Right cardiac atrium (tissue), 5 donors: ENCODE measurements around the gene PITPNM1. TPM values are rescaled to one million over a fixed set of nuclear protein-coding genes. Genes with fewer than 3 reads are reported as not detected.
"Not testable (repeated sequence)": the region's sequence is repeated elsewhere in the genome, so short reads cannot be mapped to it uniquely, and the experiment has no call there.

Source experiments
- ATAC-seq, 2 donors: fragments of 200-7000 bp; cut with Tn5 transposase; one replicate each; pipeline versions ENCODE4 v1.8.0 to v1.9.1; 2020; ENCODE audit warnings: moderate library complexity in 2 of 2, mild to moderate bottlenecking in 1 of 2
- DNase-seq, 3 donors: peaks; one replicate each; pipeline ENCODE4 v3.0.0-alpha.2; 2020
- H3K27ac ChIP-seq: one replicate; pipeline ENCODE4 v1.5.1; 2013; ENCODE audit warnings: mild to moderate bottlenecking, low read length, control low read depth, moderate library complexity
- H3K27me3 ChIP-seq: one replicate; pipeline ENCODE4 v1.6.1; 2013; ENCODE audit not compliant: control insufficient read depth, insufficient read depth
- H3K4me1 ChIP-seq: one replicate; pipeline ENCODE4 v1.6.1; 2013; ENCODE audit warnings: low read length; ENCODE audit not compliant: control insufficient read depth, insufficient read depth
- H3K4me3 ChIP-seq: one replicate; pipeline ENCODE4 v1.5.1; 2013; ENCODE audit warnings: low read length, control low read depth
- H3K9me3 ChIP-seq: one replicate; pipeline ENCODE4 v1.6.1; 2013; ENCODE audit warnings: low read length; ENCODE audit not compliant: control insufficient read depth
- WGBS: extraction: QIAGEN DNeasy Blood & Tissue Kit; methylation state at CpG from one replicate; pipeline ENCODE4 v1.1.7; 2013; 5-methylcytosine and 5-hydroxymethylcytosine counted together
- intact Hi-C, 4 donors: fragments of 100-400 bp; cut with DNase I; formaldehyde crosslinking; loops; one replicate each; pipeline versions ENCODE4 v1.11.0 to v1.14.0; 2022 to 2023
- polyA plus RNA-seq: library from polyadenylated mRNA; stranded (reverse); fragments of 200-250 nt; gene quantifications from one replicate; pipeline ENCODE4 v1.2.3, GENCODE V29; 2013
- total RNA-seq, 4 donors: library from RNA; stranded (reverse); fragmentation: NEBNext Ultra II Directional; extraction: Animal tissue kit (Norgen Biotek cat#: 25700); gene quantifications; one replicate each; pipeline ENCODE4 v1.2.1, GENCODE V29; 2021
- donor health status: healthy with polysubstance abuse.
- donor health status: DM: no; HTN: yes; CAD: no.
- donor health status: DM: no; HTN: no; CAD: no.
- donor health status: DM: no; HTN: yes; CAD: no; lungs with severe emphysema.
- donor health status: DM: yes; HTN: yes; CAD: no.

The PITPNM1 gene
- total and polyA plus RNA-seq, 5 donors, result 13.7 to 26.3 (median 22.7) TPM

DNA sequence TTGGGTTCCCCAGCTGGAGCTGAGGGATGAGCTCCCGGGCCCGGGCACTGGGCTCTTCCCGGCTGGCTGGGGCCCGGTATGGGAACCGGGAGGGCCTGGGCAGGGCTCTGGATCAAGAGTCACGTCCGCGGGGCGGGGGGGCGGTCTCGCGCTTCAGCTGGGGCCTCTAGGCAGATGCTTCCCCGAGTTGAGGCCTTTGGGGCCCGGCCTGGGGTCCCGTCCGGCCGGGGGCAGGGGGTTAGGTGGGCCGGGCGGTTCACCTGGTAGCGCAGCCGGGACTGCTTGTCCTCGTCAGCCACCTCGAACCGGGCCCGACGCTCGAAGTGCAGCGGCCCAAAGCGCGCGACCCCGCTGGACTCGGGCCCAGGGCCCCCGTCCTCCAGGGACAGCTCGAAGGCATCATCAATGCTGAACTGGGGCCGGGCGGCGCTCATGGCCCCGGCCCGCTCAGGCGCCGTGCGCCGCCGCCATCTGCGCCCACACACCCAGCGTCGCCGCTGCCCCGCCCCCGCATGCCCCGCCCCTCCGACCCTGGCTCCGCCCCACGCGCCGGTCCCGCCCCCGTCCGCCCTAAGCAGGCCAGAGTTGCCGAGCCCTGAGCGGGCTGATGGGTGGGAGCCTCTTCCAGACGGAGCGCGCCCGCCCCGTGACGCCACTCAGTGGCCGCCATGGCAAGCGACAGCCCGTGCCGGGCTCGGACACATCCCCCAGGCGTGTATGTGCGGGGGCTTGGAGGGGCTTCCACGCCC, 36.2 kb downstream of the PITPNM1 start, which contains the start of gene TMEM134:
TSS of gene TMEM134 (minus strand) at position 493 of the 749 bp plus-strand sequence. CDS start at position 434, 59 bp downstream.
- peaks cover 3% of the 10 kb centered on the region for H3K4me1 ChIP-seq
- H3K27ac ChIP-seq, result peak within 1 kb of the TSS; percentile 79
- peak within 1 kb of the TSS; percentile 75 for H3K4me3 ChIP-seq
- under 1% methylated on average over 76 of the region's 76 CpGs for WGBS
- DNase-seq (peak; percentile 94 to 97 (median 97)), ATAC-seq (peak; percentile 92 to 94)
- H3K9me3 ChIP-seq, result no peaks in the 10 kb centered on the region
- intact Hi-C loops, result loop anchor here in 2 of 4 donors (5.0 to 10.0 kb wide), 2 partner anchors 54 to 67 kb away; partner anchors contain the start of genes CARNS1 (in 1 of the 2), PPP1CA (in 1 of the 2) and TBC1D10C (in 1 of the 2)
- no peaks in the 10 kb centered on the region for H3K27me3 ChIP-seq

DNA sequence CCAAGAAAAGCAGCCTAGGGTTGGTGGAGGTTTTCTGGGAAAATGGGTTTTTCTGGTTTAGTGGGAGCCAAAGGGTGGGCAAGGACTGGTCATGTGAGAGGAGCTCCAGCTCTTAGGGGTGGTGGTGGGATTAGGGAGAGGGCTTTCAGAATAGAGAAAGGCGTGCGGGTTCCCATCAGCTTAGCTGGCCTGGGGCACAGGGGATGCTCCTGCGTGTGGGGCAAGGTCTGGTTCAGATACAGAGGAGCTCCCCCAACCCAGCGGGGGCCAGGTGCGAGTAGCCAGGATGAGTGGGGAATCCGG, 36.8 kb downstream of the PITPNM1 start:
- peaks cover 3% of the 10 kb centered on the region for H3K4me1 ChIP-seq
- 5% methylated on average over 6 of the region's 6 CpGs for WGBS
- ATAC-seq, result no peak

GRCh38 chr11:67468056-67468455, 37.1 kb downstream of the PITPNM1 start:
- H3K9me3 ChIP-seq, result no peaks in the 10 kb centered on the region
- DNase-seq, result peak; percentile 35 to 62 (median 56)
- WGBS, result 22% methylated on average over 5 of the region's 5 CpGs
- no peak for ATAC-seq
- H3K4me3 ChIP-seq, result peak overlapping the region; percentile 75
- no peaks in the 10 kb centered on the region for H3K27me3 ChIP-seq
- no peak overlapping the region for H3K27ac ChIP-seq
- intact Hi-C loops, result loop anchor here in 2 of 4 donors (5.0 to 10.0 kb wide), 2 partner anchors 53 to 66 kb away; partner anchors contain the start of genes CARNS1 (in 1 of the 2), PPP1CA (in 1 of the 2) and TBC1D10C (in 1 of the 2)
- peaks cover 3% of the 10 kb centered on the region for H3K4me1 ChIP-seq

More for the DNA sequence above, 36.8 kb downstream of the PITPNM1 start:
- Histone ChIP-seq H3K27ac (peak overlapping the region; percentile 64), H3K27me3 (no peaks in the 10 kb centered on the region), H3K4me3 (peak overlapping the region; percentile 75), H3K9me3 (no peaks in the 10 kb centered on the region)
- intact Hi-C loops, result loop anchor here in 2 of 4 donors (5.0 to 10.0 kb wide), 2 partner anchors 54 to 66 kb away; partner anchors contain the start of genes CARNS1 (in 1 of the 2), PPP1CA (in 1 of the 2) and TBC1D10C (in 1 of the 2)
- no peak for DNase-seq

GRCh38 chr11:67466962-67467771, 38.0 kb downstream of the PITPNM1 start:
- Histone ChIP-seq H3K9me3 (no peaks in the 10 kb centered on the region), H3K27ac (no peak overlapping the region), H3K4me1 (peaks cover 3% of the 10 kb centered on the region), H3K4me3 (no peak overlapping the region), H3K27me3 (no peaks in the 10 kb centered on the region)
- 74% methylated on average over 11 of the region's 11 CpGs for WGBS
- no peak for ATAC-seq
- intact Hi-C loops, result loop anchor here in 2 of 4 donors (5.0 to 10.0 kb wide), 2 partner anchors 52 to 65 kb away; partner anchors contain the start of genes CARNS1 (in 1 of the 2), PPP1CA (in 1 of the 2) and TBC1D10C (in 1 of the 2)
- peak; percentile 20 to 61 (median 55) for DNase-seq

GRCh38 chr11:67466367-67466766, 38.8 kb downstream of the PITPNM1 start:
- no peak overlapping the region for H3K27ac ChIP-seq
- ATAC-seq (no peak), DNase-seq (peak; percentile 20 to 72 (median 56))
- H3K4me3 ChIP-seq, result no peak overlapping the region
- no peaks in the 10 kb centered on the region for H3K9me3 ChIP-seq
- 76% methylated on average over 5 of the region's 5 CpGs for WGBS
- intact Hi-C loops, result loop anchor here in 2 of 4 donors (5.0 to 10.0 kb wide), 2 partner anchors 52 to 64 kb away; partner anchors contain the start of genes CARNS1 (in 1 of the 2), PPP1CA (in 1 of the 2) and TBC1D10C (in 1 of the 2)
- H3K27me3 ChIP-seq, result no peaks in the 10 kb centered on the region
- peaks cover 3% of the 10 kb centered on the region for H3K4me1 ChIP-seq

GRCh38 chr11:67465530-67465929, 39.6 kb downstream of the PITPNM1 start:
- peak in 2 of 3 donors; percentile 40 to 43 for DNase-seq
- H3K27ac ChIP-seq, result peak overlapping the region; percentile 87
- intact Hi-C loops, result loop anchor here in 2 of 4 donors (5.0 to 10.0 kb wide), 2 partner anchors 51 to 63 kb away; partner anchors contain the start of genes CARNS1 (in 1 of the 2), PPP1CA (in 1 of the 2) and TBC1D10C (in 1 of the 2)
- H3K27me3 ChIP-seq, H3K9me3 ChIP-seq, ATAC-seq, H3K4me1 ChIP-seq, H3K4me3 ChIP-seq: not testable (repeated sequence)
- 76% methylated on average over 2 of the region's 2 CpGs for WGBS

- WGBS, result 59% methylated on average over 3 of the region's 3 CpGs
- ATAC-seq (no peak), DNase-seq (peak in 1 of 3 donors; percentile 7)
- H3K9me3 ChIP-seq, result no peaks in the 10 kb centered on the region
- intact Hi-C loops, result loop anchor here in 2 of 4 donors (5.0 to 10.0 kb wide), 2 partner anchors 50 to 63 kb away; partner anchors contain the start of genes CARNS1 (in 1 of the 2), PPP1CA (in 1 of the 2) and TBC1D10C (in 1 of the 2)
- H3K4me3 ChIP-seq, result peak overlapping the region; percentile 42
- H3K4me1 ChIP-seq, result peaks cover 3% of the 10 kb centered on the region
- H3K27me3 ChIP-seq, result no peaks in the 10 kb centered on the region
- H3K27ac ChIP-seq, result peak overlapping the region; percentile 87
Measured at GRCh38 chr11:67465189-67465510, 40.0 kb downstream of the PITPNM1 start.

DNA sequence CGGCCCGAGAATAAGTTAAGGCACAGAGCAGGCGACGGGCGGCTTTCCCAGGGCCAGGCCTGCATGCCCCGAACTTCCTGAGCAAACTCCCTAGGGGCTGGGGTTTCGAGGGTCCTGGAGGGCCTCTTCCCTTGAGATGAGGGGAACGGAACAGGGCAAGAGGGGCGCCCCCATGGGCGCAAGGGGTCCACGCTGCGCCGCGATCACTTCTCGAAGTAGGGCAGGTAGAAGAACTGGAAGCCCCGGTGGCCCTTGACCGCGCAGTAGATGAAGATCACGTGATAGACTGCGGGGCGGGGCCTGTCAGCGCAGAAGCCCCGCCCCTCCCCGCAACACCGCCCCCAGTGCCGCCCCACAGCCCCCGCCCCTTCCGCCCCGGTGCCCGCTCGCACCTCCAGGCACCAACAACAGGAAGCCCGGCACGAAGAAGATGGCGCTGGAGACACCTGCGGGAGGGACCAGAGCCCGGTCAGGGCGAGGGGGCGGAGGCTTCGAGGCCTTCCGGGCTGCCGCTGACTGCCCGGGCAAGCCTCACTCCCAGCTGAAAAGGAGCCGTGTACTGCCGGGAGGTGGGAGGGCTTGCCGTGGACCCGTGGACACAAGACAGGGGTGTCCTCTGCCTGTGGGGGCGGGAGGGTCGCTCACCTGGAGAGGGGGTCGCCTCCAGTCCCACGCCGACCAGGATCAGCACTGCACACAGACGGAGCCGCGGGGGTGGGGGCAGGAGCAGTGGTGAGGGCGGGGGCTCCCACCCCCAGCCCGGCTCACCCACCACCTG, 40.6 kb downstream of the PITPNM1 start:
- H3K27ac ChIP-seq, result peak overlapping the region; percentile 87
- 18% methylated on average over 56 of the region's 56 CpGs for WGBS
- H3K27me3 ChIP-seq, result no peaks in the 10 kb centered on the region
- DNase-seq (peak; percentile 84 to 94 (median 94)), ATAC-seq (peak; percentile 73 to 78)
- peak overlapping the region; percentile 42 for H3K4me3 ChIP-seq
- no peaks in the 10 kb centered on the region for H3K9me3 ChIP-seq
- intact Hi-C loops, result loop anchor here in 2 of 4 donors (5.0 to 10.0 kb wide), 2 partner anchors 50 to 62 kb away; partner anchors contain the start of genes CARNS1 (in 1 of the 2), PPP1CA (in 1 of the 2) and TBC1D10C (in 1 of the 2)
- peaks cover 3% of the 10 kb centered on the region for H3K4me1 ChIP-seq

GRCh38 chr11:67463680-67464410, 41.3 kb downstream of the PITPNM1 start:
- H3K4me1 ChIP-seq, result peaks cover 3% of the 10 kb centered on the region

More at GRCh38 chr11:67463680-67464410, 41.3 kb downstream of the PITPNM1 start:
- peak overlapping the region; percentile 86 for H3K27ac ChIP-seq
- no peaks in the 10 kb centered on the region for H3K9me3 ChIP-seq
- intact Hi-C loops, result loop anchor here in 1 of 4 donors (10.0 kb wide), 1 partner anchor 49 kb away; the partner anchor contains the start of gene CARNS1
- WGBS, result 76% methylated on average over 20 of the region's 20 CpGs
- DNase-seq, result peak; percentile 60 to 85 (median 83)
- ATAC-seq, result peak; percentile 38 to 51
- peak overlapping the region; percentile 42 for H3K4me3 ChIP-seq
- H3K27me3 ChIP-seq, result no peaks in the 10 kb centered on the region
